Islet of Langerhans (tissue), 1 donor: ENCODE measurements around the gene PGS1.
"Not testable (repeated sequence)": the region's sequence is repeated elsewhere in the genome, so short reads cannot be mapped to it uniquely, and the experiment has no call there.

Experiments used
- FAIRE-seq: peaks from one replicate; lab custom pipeline; 2011; peaks lifted over from hg19 to GRCh38; lab: Jason Lieb, UNC

The PGS1 gene

DNA sequence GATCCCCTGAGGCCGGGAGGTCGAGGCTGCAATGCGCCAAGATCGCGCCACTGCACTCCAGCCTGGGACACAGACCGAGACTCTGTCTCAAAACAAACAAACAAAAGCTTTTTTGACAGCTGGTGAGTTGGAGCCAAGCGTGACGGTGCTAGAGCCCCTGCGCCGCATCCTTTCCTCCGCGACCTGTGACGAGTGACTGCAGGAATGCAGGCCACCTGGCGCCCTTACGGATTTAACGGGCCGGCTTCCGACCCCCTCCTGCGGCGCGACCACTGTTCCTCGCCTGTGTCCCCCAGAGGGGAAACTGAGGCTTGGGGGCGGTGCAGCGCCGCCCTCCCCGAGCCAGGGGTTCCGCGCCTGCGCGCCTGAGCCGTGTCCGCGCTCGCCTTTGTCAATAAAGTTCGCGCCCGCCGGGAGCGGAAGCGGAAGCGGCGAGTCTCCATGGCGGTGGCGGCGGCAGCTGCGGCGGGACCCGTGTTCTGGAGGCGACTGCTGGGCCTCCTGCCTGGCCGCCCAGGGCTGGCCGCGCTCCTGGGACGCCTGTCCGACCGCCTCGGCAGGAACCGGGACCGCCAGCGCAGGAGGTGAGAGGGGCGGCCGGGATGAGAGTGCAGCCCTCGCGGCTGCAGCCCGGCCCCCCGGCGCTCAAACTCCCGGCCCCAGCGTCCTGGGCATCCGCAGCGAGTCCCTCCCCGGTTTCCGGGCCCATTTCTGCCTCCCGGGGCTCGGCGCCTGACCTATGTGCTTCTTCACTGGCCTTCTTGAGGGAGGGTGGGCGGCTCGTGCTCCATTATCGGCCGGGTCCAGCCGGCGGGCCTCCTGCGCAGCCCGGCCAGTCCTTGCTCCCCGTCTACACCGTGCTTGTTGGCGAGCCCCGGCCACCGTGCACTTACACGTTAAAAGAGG, at the start of gene PGS1:
Gene PGS1 (plus strand): TSS at position 425 of the 906 bp plus-strand sequence. CDS start 17 bp downstream, at position 442.
- no peak for FAIRE-seq

GRCh38 chr17:78329263-78330059, 49.0 kb upstream of the PGS1 start:
- FAIRE-seq, result no peak

- FAIRE-seq, result no peak
Observed at GRCh38 chr17:78330570-78331224, 47.8 kb upstream of the PGS1 start.

DNA sequence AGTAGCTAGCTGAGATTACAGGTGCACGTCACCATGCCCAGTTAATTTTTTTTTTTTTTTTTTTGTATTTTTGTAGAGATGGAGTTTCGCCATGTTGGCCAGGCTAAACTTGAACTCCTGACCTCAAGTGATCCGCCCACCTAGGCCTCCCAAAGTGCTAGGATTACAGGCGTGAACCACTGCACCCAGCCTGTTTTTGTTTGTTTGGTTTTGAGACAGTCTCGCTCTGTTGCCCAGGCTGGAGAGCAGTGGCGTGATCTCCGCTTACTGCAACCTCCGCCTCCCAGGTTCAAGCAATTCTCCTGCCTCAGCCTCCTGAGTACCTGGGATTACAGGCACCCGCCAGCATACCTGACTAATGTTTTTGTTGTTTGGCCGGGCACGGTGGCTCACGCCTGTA, 47.1 kb upstream of the PGS1 start:
- not testable (repeated sequence) for FAIRE-seq

GRCh38 chr17:78332991-78333390, 45.5 kb upstream of the PGS1 start:
- FAIRE-seq, result no peak

- FAIRE-seq, result no peak
Observed at GRCh38 chr17:78335209-78335608, 43.2 kb upstream of the PGS1 start.

- no peak for FAIRE-seq
Observed at GRCh38 chr17:78337244-78338109, 41.0 kb upstream of the PGS1 start.

- no peak for FAIRE-seq
Observed at GRCh38 chr17:78338486-78339259, 39.8 kb upstream of the PGS1 start.

- no peak for FAIRE-seq
Observed at GRCh38 chr17:78340183-78340955, 38.1 kb upstream of the PGS1 start.

DNA sequence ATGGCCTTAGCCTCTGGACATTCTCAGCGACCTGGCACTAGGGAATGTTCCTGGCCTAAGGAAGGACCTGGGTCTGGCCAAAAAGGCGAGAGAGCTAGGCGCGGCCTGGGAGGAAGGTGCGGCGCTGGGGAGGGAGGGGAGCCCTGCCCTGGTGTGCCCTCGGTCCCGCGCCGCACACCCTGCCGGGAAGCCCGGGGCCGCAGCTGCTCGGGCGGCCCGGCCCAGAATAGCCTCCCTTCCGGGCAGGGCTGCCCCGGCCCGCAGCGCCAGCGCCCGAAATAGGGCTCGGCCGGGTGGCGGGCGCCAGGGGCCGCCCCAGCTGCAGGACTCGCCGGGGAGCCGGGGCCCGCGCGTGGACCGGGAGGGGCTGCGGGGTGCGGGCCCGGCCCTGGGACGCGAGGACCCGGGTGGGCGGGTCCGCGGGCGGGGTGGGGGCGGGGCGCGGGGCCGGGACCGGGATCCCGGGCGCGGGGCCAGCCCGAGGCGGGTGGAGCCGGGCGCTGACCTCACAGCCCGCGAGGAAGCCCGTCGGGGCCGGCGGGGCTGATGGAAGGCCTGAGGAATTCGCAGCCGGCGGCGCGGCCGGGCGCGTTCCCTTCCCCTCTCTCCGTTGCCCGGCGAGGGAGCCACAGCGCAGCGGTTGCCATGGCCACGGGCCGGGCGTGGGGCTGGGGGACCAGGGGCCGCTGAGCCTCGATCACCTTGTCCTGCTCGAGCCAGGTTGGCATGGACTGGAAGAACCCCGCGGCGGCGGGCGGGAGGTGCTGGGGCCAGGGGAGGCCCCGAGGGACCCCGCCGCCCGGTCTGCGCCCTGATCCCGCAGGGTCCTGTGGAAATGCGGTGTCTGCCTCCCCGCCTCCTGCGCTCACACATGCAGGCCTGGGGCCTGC, 36.6 kb upstream of the PGS1 start:
- no peak for FAIRE-seq

GRCh38 chr17:78342449-78343186, 35.8 kb upstream of the PGS1 start:
- FAIRE-seq, result no peak

DNA sequence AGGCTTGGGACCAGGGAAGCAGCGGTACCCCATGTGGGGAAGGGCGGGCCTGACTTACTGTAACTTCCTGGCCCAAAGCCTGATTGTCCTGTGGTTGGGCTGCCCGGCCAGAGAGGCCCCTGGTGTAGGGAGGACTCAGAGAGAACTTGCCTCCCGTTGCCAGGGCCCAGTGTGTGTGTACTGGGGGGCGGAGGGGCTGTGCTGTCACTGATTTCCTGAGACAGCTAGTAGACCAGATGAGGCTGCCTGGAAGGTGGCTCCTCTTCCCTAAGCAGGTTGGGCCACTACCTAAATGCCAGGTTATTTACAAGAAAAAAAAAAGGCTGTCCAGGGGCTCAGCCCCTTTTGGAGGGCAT, 35.3 kb upstream of the PGS1 start:
- FAIRE-seq, result no peak

- FAIRE-seq, result no peak
Observed at GRCh38 chr17:78343543-78344201, 34.8 kb upstream of the PGS1 start.

DNA sequence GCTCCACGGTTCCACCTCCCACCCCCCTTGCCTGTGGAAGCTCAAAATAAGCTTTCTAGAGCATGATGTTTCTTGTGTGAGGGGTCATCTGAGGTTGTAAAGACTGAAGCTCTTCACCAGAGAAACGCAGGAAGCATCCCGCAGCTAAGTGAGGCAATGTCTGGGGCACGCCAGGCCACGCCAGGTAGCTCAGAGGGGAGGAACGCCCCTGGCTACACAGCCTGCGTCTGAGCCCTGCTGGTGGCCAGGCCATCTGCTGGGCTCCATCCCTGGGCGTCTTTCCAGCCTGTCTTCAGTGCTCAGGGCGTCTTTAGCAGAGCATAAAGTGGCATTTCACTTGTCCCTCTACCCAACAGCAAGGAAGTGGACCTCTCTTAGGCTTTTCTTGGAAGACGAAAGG, 33.8 kb upstream of the PGS1 start:
- no peak for FAIRE-seq

DNA sequence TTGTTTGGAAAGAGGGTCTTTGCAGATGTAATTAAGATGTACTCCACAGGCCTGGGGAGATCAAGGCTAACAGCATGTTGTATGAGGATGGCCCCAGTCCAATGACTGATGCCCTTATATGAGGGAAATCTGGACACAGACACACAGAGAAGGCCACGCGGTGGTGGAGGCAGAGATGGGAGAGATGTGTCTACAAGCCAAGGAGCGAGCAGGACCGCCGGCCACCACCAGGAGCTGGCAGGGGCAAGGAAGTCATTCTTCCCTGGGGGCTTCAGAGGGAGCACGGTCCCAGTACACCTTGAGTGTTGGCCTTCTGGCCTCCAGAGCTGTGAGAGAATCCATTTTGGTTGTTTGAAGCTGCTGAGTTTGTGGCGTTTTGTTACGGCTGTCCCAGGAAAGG, 33.3 kb upstream of the PGS1 start:
- FAIRE-seq, result no peak

DNA sequence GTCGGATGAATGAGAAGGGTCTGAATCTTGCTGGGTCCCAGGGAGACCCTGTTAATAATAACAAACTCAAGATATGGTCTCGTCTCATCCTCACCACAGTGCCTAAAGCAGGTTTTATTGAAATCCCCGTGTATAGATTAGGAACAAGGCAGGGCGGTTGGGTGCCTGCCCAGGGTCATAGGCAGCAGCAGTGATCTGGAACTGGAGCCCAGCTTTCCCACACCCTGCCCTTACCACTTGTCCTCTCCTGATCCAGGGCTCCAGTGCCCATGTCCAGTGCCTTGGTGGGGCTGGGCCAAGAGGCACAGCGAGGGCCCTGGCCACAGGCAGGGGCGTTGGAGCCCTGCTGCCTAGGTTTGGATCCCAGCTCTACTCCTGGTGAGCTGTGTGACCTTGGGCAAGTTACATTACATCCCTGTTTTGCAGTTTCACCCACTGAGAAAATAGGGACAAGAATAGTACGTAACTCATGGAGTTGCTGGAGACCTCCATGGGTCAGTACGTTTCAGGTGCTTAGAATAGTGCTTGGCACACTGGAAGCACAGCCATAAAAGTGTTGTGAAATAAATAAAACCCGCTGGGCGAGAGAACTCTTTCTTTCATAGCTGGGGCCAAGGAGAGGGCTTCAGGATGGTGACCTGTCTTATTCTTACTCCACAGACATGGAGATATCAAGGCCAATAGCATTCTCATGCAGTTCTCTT, 32.5 kb upstream of the PGS1 start:
- no peak for FAIRE-seq

DNA sequence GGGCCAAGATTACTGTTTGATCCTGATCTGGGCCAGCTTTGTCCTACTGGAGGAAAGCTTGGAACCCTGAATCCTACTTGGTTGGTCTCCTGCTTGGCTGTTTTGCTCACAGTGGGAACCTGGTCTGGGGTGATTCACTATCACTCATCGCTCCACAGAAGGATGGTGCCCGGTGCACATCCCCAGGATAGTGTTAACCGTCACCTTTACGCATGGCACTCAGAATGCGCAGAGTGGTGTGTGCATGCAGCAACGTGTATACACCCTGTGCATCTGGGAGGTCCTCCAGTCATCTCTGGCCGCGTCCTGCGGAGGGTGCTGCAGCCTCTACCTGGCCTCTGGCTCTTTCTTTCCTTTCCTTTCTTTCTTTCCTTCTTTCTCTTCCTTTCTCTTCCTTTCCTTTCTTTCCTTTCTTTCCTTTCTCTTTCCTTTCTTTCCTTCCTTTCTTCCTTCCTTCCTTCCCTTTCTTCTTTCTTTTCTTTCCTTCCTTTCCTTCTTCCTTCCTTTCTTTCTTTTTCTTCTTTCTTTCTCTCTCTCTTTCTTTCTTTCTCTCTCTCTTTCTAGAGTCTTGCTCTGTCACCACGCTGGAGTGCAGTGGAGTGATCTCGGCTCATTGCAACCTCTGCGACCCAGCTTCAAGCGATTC, 31.7 kb upstream of the PGS1 start:
- FAIRE-seq, result no peak
